Vagina (tissue), 2 donors: ENCODE measurements around the gene ZNF71.

Experiments used
- CTCF ChIP-seq, 3 experiments: fragments of 450-650 bp in 2 of 3; fragments of 200-600 bp in 1 of 3; sonication (generic) in 1 of 3; IDR thresholded peaks; one replicate each; pipeline ENCODE4 v1.5.1; 2017 to 2019; ENCODE audit warnings: antibody characterized with exemption in 3 of 3, mild to moderate bottlenecking in 2 of 3, moderate library complexity in 2 of 3
- POLR2A ChIP-seq, 2 donors: fragments of 450-650 bp; IDR thresholded peaks; one replicate each; pipeline ENCODE4 v1.6.1; 2017; ENCODE audit warnings: antibody characterized with exemption in 2 of 2, mild to moderate bottlenecking in 2 of 2, moderate library complexity in 2 of 2
- POLR2AphosphoS5 ChIP-seq, 2 donors: sonication (generic); formaldehyde crosslinking; IDR thresholded peaks; one replicate each; pipeline ENCODE4 v1.9.0; 2017; ENCODE audit warnings: antibody characterized with exemption in 2 of 2, mild to moderate bottlenecking in 2 of 2, low read depth in 1 of 2; ENCODE audit not compliant: insufficient read depth in 1 of 2

GRCh38 chr19:56613639-56614038, 18.5 kb downstream of the ZNF71 start:
- TF ChIP-seq CTCF (IDR thresholded peaks at IDR 0.05) (no peak), POLR2AphosphoS5 (IDR thresholded peaks at IDR 0.05; ENCODE audit: insufficient read depth in 1 of 2, low read depth in 1 of 2) (no peak), POLR2A (IDR thresholded peaks at IDR 0.05) (no peak)
